Subcutaneous adipose tissue (tissue), 4 donors: ENCODE measurements around the gene PLEKHN1. TPM values are rescaled to one million over a fixed set of nuclear protein-coding genes. Genes with fewer than 3 reads are reported as not detected.

Experiments used
- total RNA-seq, 4 donors: library from RNA; depleted of rRNA; stranded (reverse); fragments of >200 nt; gene quantifications; one replicate each; pipeline ENCODE4 v1.1.0, GENCODE V29; 2016
- TF ChIP-seq, protein P1 (sequence below): fragments of 450-650 bp; IDR thresholded peaks from one replicate; pipeline ENCODE4 v1.5.1; 2016; ENCODE audit warnings: low read depth, mild to moderate bottlenecking, control low read depth, antibody characterized with exemption, moderate library complexity

The PLEKHN1 gene
- total RNA-seq, 4 donors from 2014 or later, result 0.33 TPM; not detected in 3

DNA sequence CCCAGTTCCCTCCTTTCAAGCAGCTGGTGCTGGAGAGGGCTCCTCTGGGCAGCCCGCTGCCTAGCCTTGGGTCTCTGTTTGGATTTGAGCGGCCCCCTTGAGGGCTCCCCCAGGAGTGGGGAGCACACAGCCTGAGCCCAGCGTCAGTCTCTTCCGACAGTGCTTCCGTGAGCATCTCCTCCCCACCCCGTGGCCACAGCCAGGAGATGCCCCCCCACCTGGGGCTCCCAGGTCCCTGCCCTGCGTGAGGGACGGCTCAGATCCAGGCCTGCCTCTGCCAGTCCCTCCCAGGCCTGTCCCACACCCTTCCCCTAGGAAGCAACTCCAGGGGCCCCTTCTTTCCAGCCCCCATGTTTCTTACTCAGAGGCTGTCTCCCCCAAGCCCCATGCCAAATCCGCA, 39.0 kb upstream of the PLEKHN1 start:
- TF ChIP-seq, protein P1, sequence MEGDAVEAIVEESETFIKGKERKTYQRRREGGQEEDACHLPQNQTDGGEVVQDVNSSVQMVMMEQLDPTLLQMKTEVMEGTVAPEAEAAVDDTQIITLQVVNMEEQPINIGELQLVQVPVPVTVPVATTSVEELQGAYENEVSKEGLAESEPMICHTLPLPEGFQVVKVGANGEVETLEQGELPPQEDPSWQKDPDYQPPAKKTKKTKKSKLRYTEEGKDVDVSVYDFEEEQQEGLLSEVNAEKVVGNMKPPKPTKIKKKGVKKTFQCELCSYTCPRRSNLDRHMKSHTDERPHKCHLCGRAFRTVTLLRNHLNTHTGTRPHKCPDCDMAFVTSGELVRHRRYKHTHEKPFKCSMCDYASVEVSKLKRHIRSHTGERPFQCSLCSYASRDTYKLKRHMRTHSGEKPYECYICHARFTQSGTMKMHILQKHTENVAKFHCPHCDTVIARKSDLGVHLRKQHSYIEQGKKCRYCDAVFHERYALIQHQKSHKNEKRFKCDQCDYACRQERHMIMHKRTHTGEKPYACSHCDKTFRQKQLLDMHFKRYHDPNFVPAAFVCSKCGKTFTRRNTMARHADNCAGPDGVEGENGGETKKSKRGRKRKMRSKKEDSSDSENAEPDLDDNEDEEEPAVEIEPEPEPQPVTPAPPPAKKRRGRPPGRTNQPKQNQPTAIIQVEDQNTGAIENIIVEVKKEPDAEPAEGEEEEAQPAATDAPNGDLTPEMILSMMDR, result no peak

DNA sequence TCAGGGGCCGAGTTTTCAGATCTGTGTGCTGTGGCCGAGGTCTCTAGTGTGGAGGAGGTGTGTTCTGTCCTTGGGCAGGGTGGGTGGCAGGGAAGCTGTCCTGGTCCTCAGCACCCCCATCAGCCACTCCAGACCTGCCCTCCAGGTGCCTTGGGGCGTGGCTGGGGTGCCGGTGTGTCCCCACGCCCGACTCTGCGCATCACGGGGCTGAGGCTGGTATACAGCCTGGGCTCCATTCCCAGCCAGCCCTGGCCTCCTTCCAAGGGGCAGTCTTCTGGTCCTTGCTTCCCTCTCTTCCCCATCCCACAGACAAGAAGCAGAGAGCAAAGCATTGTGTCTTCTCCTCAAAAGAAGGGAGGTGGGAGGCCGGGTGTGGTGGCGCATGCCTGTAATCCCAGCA, 38.5 kb upstream of the PLEKHN1 start:
- TF ChIP-seq, protein P1, result no peak

DNA sequence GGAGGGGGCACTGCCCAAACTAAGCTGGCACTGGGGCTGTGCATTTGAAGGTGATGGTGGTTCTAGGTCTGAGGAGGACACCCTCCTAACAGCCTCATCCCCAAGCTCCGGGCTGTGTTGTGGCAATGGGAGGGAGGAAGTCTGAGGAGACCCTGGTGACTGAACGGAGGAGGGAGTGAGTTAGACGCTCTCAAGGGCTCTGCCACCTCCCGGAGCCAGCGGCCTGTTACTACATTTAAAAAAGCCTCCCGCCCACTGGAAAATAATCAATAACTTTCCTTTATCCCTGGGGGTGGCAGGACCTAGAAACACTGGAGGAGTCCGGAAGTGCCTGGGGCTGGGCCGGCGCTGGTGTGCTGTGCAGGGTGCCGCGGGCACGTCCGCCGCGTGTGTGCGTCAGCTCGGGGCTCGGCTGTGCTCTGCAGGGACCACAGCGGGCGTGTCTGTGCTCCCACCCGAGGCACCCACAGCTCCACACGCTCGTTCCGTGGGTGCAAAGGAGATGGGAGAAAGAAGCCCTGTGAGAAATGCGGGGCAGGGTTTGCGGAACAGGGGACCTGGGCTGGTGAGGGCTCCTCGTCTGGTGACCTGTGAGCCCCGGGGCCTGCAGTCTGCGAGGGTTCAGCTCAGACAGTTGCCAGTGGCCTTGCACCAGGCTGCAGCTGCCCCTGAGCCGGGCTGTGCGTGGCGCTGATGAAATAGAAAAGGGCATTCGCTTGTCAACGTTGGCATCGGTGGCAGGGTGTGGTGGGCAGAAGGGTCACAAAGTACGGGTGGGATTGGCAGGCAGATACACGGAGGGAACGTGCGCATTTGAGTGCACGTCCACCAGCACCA, 37.2 kb upstream of the PLEKHN1 start:
- TF ChIP-seq, protein P1, result no peak

DNA sequence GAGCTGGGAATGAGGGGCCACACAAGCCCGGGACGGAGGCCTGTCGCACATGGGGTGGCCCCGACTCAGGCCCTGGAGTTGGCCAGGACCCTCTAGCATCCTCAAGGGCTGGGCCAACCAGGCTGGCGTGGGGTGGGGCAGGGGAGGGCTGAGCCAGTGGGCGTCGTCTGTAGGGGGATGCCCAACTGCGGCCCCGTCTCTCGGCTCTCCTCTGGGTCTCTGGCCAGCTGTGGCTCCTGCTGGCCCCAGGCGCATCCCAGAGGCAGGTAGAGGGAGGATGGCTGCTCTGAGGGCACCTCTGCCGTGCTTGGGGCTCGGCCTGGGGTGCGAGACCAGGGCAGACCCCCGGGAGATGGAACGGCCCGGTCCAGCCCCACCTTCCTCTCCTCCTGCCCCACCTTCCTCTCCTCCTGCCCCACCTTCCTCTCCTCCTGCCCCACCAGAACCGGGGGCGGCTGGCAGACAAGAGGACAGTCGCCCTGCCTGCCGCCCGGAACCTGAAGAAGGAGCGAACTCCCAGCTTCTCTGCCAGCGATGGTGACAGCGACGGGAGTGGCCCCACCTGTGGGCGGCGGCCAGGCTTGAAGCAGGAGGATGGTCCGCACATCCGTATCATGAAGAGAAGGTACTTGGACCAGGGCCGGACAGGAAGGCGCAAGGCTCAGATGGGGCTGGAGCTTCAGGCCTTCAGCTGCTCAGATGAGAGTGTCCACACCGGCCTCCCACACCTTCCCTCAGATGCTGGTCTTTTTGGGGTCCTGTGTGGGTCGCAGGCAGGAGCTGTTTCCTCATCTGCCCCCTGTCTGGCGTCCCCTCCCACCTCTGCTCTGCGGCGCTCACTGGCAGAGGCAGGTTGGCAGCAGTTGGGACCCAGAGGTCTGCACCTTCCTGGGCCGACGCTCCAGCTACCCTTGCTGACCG, 36.3 kb upstream of the PLEKHN1 start:
- TF ChIP-seq, protein P1, result no peak

DNA sequence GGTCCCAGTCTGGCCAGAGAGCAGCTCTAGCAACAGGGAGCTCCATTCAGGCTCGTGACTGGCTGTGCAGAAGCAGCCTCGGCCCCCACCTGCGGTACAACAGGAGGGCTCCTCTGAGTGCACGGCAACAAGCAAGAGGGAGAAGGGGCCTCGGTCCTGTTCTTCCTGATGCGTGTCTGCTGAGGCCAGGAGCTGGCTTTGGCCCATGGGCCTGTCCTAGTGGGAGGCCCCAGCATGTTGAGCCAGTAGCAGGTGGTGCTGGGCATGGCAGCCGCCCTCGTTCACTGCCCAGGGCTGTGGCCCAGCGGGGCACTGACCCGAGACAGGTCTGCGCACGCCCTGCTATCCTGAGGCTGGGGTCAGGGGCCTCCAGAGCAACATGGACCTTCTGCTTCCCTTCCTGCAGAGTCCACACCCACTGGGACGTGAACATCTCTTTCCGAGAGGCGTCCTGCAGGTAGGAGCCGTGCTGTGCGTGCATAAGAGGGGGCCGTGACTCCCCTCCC, 35.6 kb upstream of the PLEKHN1 start:
- TF ChIP-seq, protein P1, result no peak

DNA sequence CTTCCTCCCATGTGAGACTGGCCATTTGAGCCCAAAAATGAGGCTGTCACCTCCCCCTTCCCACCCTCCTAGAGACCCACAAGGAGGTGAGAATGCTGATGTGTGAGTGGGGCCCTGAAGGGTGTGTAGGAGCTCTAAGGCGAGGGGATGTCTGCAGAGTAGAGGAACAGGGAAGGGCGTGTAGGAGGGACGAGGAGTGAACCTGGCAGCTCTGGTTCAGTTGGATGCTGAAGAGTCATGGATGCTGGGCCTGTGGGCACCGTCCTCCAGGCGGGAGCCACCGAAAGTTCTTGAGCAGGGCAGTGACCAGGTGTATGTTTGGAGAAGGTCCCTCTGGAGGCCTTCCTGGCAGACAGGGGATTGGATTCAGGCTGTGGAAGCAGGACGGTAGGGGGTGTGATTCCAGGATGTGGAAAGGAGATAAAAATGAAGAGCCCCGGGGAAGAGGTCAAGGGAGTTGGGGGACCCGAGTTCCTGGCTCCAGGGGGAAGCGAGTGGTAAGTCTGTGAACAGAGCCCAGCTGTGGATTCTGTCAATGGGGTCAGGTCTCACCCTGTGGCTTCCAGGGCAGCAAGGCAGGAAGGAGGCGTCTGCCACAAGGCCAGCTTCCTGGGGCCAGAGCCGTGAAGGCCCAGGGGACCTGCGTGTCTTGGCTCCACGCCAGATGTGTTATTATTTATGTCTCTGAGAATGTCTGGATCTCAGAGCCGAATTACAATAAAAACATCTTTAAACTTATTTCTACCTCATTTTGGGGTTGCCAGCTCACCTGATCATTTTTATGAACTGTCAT, 34.7 kb upstream of the PLEKHN1 start:
- TF ChIP-seq, protein P1, result no peak
